ENCODE data around the gene ANTKMT.
"Not testable (repeated sequence)": the region's sequence is repeated elsewhere in the genome, so short reads cannot be mapped to it uniquely, and the experiment has no call there.

The ANTKMT gene

DNA sequence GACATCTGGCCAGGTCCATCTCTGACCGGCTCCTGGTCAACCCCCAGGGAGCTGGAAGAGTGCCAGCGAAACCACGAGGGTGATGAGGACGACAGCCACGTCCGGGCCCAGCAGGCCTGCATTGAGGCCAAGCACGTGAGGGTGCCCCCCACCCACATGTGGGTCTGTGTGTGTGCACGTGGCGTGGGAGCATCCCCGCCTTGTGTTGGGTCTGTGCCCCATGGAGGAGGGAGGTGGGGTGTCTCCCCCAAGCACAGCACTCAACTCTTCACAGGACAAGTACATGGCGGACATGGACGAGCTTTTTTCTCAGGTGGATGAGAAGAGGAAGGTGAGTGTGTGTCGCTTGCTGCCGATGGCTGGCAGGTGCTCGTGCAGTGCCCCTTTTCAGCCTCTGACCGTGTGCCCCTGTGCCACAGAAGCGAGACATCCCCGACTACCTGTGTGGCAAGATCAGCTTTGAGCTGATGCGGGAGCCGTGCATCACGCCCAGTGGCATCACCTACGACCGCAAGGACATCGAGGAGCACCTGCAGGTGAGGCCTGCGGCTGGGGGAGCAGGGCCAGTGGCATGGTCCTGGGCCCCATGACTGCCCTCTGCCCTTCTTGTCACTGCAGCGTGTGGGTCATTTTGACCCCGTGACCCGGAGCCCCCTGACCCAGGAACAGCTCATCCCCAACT lies 39.1 kb upstream of the ANTKMT start:
- no peak for DNase-seq (ENCODE audit: low read depth in 2 of 2)

DNA sequence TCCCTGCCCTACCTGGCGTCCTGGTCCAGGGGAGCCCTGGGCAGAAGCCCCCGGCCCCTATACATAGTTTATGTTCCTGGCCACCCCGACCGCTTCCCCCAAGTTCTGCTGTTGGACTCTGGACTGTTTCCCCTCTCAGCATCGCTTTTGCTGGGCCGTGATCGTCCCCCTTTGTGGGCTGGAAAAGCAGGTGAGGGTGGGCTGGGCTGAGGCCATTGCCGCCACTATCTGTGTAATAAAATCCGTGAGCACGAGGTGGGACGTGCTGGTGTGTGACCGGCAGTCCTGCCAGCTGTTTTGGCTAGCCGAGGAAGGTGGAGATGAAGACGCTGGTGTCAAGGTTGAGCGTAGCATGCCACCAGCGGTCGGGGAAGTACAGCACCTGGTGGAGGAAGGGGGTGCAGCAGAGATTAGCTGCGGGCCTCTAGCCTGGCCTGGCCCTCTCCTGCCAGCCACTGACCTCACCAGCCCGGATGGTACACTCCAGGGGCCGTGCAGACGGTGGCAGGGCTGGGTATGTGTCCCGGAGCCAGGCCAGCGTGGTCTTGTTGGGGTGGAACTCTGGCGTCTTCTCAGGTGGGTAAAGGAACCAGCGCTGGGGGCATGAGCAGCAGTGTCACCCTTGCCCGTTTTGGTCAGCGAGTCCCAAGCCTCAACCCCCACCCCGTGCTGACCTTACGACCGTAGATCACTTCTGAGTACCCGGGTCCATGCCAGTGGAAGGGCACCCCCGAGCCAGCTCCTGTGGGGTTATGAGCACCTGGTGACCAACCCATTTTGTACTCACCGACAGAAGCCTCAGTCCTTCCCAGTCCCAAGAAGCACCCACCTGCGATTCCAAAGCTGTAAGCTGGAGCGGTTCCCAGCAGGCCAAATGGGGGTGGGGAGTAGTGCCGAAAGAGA lies 38.2 kb upstream of the ANTKMT start:
- DNase-seq (ENCODE audit: low read depth in 2 of 2): no peak

DNA sequence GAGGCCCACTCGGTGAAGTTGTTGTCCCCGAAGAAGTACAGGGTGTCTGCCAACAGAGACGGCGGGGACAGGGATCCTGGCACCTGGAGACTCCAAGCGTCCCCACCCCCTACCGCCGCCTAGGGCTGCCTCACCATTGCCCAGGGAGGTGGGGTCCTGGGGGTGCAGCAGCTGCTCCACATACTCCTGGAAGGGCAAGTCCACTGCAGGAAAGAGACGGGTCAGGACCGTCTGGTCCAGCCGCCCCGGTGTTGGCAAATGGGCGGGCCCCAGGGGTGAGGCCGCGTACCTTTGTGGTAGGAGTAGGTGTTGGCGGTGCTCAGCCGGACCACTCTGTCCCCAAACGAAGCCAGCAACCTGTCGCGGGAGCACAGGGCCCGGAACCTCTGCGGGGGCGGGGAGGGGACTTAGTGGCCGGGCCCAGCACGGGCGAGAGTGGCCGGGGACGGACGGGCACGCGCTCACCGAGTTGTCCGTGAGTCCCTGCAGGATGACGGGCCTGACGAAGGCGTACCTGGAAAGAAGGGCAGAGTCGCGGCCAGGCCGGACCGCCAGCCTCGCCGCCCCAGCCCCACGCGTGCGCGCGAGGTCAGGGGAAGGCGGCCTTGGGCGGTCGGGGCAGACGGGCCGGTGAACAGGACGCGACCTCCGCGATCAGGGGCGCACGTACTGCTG lies 37.4 kb upstream of the ANTKMT start:
- no peak for DNase-seq (ENCODE audit: low read depth in 2 of 2)

DNA sequence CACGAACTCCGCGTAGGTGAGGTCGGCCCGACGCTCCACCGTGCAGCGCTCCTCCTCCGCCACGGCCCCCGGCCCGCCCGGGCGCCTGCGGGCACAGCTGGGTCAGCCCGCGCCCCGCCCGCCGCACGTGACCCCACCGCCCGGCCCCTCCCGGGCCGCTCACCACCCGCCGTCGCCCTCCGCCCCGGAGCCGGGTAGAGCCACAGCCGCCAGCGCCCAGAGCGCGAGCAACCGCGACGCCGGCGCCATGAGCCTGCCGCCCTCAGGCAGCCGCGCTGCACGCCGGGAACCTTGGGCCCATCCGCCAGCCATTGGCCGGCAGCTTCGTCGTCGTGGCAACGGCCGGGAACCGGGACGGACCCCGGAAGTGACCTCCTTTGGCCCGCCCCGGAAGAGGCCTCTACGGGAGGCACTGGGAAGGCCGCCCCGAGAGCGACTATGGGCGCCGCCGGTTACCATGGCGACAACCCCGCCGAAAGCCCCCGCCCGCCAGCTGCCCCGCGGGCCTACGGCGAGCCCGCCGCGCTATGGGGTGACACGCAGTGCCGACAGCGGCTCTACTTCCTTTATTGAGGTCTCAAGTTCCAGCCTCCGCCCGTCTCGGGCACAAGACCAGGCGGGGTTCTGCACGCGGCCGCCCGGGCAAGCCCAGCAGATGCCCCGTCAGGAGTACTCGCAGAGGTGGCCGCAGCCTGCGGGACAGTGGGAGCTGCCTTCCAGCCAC lies 36.7 kb upstream of the ANTKMT start, which contains the start of gene JMJD8:
JMJD8 (minus strand) TSS at position 264 of the 724 bp plus-strand sequence; CDS start at position 249, 15 bp downstream.
- DNase-seq (ENCODE audit: low read depth in 2 of 2): peak; percentile 98

DNA sequence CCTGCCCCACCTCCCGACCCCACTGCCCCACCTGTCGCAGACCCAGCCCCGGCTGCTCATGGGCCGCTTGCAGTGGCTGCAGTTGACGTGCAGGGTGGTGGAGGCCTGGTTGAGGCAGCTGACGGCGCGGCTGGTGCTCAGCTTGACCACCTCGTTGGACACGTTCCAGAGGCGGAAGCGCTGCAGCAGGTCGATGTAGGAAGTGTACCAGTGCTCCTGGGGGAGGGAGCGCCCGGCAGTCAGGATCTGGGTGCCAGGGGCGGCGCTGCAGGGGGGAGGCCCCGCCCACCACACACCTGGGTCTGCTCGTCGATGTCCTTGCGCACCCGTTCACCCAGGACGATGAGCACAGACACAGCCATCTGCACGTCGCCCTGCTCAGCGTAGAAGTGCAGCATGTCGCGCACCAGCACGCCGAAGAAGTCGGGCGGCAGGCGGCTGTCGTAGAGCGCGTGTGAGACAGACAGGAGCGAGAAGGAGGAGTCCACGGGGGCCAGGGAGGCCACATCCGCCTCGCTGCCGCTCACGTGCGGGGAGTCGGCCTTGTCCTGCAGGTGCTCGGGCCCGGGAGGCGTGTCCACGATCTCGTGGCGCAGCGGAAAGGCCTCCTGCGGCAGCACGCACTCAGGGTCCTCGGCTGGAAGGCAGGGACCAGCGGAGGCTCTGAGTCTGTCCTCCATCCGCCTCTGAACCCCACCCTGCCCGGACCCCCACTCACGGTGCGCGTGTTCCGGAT lies 35.8 kb upstream of the ANTKMT start:
- no peak for DNase-seq (ENCODE audit: low read depth in 2 of 2)

DNA sequence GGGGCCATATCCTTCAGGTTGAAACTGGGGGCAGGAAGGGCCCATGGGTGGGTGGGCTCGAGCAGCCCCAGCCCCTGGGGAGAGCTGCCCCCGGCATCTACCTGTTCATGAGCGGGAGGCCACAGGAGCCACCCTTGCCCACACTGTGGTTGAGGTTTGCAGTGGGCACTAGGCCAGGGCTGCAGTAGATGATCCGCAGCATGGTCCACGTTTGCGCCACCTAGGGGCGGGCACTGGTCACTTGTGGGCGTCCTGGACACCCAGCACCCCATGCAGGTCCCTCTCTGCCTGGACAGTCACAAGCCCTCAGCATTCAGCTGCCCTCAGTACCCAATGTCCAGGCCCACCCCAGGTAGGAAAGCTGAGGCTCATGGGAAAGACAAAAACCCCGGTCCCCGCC lies 35.0 kb upstream of the ANTKMT start:
- DNase-seq (ENCODE audit: low read depth in 2 of 2): no peak

DNA sequence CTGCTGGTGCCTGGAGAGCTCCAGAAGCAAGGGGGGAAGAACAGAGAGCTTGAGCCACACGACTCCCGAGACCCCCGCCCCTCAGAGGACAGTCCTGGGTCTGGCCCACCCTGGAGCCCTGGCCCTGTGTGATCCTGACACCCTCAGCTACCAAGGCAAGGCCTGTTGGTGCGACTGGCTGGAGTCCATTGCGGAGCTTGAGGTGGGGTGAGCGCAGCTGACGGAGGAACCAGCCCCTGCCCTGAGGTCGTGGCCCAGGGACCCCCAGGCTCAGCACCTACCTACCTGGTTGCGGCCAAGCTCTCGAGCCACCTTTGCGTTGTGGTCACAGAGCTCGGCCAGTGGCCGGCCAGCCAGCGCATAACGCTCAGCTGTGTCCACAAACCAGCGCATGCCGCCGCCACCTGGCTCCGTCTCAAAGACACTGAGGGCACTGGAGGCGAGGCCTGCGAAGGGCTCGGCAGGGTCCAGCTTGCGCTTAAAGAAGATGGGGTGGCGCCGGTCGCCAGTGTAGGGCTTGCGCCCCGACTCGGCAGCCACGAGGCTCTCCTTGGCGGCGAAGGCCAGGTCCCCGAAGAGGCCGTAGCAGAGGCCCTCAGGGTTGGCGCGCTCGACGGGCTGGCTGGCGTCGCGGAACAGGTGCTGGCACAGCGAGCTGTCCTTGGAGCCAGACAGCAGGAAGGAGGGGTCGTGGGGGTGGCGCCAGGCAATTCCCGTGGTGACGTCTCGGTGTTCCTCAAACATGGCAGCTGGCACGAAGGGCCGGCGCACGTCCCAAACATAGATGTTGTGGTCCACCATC lies 34.3 kb upstream of the ANTKMT start:
- DNase-seq (ENCODE audit: low read depth in 2 of 2): no peak

DNA sequence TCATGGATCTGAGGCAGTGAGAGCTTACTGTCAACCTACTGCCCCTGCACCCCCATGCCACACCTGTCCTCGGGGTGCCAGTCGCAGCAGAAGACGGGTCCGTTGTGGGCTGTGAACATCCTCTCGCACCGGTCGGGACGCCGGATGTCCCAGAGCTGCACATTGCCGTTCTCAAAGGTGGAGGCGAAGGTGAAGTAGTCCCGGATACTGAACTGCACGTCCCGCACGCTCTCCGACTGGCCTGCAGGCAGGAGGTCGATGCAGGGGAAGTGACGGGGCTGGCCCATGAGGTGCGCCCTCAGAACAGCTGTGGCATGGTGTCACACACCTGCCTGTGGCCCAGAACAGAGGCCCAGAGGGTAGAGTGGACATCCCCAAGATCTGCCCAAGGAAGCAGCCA lies 33.4 kb upstream of the ANTKMT start:
- DNase-seq (ENCODE audit: low read depth in 2 of 2): no peak

DNA sequence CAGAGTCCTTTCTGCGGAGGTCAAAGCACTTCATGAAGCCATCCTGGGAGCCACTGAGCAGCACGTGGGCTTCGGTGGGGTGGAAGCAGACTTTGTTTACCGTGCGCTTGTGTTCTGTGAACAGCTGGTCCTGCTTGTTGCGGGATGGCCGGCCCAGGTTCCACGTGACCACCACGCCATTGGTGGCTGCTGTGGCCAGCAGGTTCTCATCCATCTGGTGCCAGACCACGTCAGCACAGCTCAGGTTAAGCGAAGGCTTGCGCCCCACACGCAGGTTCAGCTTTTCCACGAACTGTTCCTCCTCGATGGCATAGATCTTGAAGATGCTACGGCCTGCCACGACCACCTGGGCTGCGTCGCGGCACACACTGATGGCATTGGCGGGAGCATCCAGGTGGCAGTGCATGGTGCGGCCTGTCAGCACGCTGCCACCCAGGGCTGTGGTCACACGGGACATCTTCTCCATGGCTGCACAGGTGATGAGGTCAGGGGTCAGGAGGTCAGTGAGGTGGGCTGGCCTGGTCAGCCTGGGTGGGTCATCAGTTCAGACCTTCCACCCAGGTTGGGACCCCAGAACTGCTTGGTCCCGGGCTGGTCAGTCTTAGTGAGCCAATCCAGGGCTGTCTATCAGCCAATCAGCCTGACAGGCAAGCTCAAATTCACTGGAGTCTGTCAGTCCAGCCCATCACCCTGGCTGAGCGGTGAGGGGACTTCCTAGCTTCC lies 31.6 kb upstream of the ANTKMT start:
- no peak for DNase-seq (ENCODE audit: low read depth in 2 of 2)

DNA sequence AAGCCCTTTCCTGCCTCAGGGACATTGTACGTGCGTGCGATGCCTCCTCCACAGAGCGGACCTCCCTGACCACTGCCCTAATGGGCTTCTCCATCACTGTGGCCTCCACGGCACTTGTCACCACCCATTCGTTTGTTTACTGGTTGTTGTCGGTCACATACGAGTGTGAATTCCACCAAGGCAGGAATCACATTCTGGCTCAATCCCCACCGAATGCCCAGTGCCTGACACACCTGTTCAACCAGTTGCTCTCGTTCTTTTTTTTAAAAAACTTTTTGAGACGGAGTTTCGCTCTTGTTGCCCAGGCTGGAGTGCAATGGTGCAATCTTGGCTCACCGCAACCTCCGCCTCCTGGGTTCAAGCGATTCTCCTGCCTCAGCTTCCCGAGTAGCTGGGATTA lies 29.7 kb upstream of the ANTKMT start:
- not testable (repeated sequence) for DNase-seq (ENCODE audit: low read depth in 2 of 2)

DNA sequence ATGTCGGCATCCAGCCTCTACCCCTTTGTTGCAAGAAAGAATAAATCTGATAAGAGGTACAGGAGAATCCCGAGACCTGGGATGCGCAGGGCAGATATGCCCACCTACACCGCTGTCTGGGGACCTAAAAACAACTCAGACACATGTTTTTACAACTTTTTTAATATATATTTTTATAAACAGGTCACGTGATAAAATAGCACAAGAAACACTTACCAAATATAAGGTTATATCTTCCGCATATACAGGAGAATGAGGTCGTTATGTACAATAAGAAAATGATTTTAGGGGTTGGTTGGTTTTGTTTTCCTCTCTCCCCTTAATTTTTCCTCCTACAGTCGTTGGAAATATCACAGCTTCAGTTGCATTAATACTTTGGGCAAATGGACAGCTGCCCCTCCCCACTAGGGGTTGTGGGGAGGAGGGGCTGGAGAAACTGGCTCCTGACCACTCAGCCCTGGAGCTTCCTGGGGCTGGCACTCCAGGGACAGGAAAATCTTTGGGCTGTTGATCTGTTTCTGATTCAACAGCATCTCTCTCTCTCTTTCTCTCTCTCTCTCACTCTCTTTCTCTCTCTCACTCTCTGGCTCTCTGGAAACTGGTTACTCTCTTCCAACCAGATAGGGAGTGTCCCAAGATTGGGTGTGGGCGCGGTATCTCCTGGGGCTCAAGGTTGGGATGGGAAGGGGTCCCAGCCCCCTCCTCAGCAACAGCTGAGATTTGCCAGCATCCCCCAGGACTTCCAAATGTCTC lies 28.4 kb upstream of the ANTKMT start:
- no peak for DNase-seq (ENCODE audit: low read depth in 2 of 2)

DNA sequence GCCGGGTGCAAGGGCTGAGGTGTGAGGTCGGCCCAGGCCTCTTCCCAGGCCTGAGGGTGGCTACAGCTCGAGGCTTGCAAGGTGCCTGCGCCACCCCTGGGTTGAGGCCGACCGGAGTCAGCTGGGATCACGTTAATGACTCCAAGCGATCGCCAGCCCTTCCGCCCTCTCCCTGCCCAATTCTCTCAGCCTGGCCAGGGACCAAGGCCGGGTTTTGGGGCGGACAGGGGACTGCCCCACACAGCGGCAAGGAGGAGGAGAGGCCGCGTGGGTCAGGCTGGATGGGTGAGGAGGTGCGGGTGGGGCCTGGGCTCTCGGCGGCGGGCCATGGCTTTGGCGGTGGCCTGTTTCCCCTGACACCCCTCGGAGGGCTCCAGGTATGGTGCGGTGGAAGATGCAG lies 27.6 kb upstream of the ANTKMT start:
- DNase-seq (ENCODE audit: low read depth in 2 of 2): no peak

DNA sequence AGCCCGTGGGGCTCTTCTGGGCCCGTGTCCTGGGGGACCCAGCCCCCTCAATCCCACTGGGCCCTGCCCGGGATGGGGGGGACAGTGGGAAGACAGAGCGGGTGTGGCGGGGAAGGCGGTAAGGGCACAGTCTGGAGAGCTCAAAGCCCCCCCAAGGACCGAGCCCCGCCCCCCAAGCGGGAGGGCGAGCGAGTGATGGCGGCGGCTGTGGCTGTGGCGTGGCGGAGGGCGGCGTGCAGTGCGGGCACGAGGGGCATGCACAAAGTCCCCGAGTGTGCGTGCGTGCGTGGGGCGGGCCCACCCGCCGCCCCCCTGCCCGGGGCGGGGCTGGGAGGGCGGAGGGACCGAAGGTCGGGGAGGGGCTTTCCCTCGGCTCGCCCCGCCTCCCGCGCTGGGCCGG lies 27.2 kb upstream of the ANTKMT start:
- no peak for DNase-seq (ENCODE audit: low read depth in 2 of 2)

DNA sequence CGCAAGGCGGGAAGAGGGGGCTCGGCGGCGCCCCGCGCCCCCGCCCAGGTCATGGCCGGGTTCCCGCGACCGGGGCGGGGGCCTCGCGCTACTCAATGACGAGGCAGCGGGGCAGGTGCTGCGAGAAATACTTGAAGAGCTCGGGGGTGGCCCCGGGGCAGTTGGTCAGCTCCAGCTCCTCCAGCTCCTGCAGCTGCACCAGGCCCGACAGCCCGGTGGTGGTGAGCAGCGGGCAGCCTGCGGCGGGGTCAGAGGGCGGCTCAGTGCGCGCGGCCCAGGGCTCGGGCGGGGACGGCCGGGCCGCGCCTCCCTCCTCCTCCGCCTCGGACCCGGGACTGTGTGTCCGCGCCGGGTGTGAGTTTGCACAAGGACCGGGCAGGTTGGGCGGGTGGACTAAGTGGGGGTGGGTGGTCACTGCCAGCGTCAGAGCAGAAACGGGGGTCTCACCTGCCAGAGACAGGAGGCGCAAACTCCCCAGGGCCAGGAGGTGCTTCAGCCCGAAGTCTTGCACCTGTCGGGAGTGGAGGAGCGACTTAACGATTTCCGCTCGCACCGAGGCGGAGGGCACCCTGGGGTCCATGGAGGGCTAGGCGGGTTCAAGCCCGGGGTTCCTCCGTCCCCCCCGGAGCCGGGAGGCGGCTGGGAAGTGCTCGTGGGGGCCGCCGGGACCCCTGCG lies 26.6 kb upstream of the ANTKMT start:
- DNase-seq (ENCODE audit: low read depth in 2 of 2): no peak

DNA sequence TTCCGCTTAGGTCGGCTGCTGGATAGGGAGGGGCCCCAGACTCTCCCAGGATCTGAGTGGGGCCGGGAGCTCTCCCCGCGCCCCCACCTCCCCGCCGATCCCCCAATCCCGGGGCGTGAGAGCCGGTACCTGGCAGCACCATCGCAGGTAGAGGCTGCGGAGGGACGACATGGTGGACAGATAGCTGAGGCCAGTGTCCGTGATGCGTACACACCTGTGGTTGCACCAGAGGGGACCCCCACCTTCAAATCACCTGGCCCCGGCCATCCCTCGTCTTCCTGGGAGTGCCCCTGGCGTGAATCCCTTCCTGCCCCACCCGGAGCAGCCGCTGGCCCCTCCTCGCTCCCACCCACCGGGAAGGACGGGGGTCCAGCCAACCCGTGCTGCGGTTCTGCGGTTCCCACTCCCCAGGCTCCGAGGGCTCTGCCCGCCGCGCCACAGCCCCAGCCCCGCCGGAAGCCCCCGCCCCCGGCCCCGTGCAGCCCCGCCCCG lies 26.0 kb upstream of the ANTKMT start:
- DNase-seq (ENCODE audit: low read depth in 2 of 2): no peak

DNA sequence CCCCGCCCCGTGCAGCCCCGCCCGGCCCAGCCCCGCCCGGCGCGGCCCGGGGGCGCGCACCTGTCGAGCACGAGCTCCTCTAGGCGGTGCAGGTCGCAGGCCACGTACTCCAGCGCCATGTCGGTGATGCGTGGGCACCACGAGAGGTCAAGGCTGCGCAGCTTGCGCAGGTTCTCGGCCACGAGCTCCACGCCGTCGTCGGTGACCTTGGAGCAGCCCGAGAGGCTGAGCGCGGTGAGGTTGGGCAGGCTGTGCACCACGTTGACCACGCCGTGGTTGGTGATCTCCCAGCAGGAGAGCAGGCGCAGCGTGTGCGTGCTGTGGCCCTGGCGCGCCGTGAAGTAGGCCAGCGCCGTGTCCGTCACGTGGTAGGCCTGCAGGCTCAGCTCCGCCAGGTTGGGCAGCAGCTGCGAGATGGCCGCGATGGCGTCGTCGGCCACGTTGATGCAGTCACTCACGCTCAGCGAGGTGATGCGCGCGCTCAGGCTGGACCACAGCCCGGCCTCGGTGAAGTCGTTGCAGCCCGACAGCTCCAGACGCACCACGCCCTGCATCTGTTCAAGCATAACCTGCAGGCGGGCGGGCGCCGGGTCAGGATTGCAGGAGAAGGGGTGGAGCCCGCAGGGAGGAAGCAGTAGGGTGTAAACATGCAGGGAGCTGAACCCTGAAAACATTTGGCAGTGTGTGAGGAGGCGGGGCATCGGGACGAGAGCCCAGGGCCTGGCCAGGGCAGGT lies 25.4 kb upstream of the ANTKMT start:
- peak; percentile 43 to 63 for DNase-seq (ENCODE audit: low read depth in 2 of 2)

DNA sequence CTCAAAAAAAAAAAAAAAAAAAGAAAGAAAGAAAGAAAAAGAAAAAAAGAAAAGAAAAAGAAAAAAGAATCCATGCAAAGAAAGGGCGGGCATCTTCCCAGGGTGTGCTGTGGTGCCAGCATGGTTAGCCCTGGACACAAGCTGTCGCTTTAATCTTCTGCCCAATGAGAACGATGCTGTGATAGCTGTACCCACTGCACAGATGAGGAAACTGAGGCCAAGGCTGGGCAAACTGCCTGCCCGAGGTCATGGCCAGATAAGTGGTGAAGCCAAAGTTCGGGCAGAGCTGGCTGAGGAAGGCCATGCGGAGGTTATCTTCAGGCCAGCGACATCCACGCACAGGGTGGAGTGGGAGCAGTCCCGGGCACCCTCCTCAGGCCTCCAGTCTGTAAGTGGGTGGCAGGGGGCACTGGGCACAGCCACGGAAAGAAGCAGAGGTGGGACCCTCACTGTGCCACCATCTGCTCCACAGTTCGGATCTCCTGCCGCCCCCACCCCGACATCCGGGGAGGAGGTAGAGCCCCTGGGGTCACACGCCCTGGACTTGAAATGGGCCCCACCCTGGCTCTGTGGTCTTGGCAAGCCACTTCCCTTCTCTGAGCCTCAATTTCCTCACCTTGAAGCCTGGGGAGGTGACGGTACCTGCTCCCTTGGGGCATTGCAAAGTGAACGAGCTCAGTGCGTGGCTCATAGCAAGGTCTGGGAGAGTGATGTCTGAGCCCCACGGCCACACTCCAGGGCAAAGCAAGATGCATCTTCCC lies 21.9 kb upstream of the ANTKMT start:
- DNase-seq (ENCODE audit: low read depth in 2 of 2): no peak

Measured in stimulated activated CD8-positive, alpha-beta memory T cell treated with anti-CD3 and anti-CD28 coated beads, Interleukin-15, amount 100 ng/mL, for 48 hours (primary cell).